SH-SY5Y (cell line): ENCODE data around the gene HDDC3.

Source experiments
- GATA2 ChIP-seq: IDR thresholded peaks from 2 replicates; pipeline ENCODE4 v1.6.1; 2011; ENCODE audit warnings: mild to moderate bottlenecking, low read depth, low read length
- GATA3 ChIP-seq: IDR thresholded peaks from 2 replicates; pipeline ENCODE4 v1.6.1; 2011; ENCODE audit warnings: low read depth, mild to moderate bottlenecking, low read length, moderate library complexity

Gene HDDC3

DNA sequence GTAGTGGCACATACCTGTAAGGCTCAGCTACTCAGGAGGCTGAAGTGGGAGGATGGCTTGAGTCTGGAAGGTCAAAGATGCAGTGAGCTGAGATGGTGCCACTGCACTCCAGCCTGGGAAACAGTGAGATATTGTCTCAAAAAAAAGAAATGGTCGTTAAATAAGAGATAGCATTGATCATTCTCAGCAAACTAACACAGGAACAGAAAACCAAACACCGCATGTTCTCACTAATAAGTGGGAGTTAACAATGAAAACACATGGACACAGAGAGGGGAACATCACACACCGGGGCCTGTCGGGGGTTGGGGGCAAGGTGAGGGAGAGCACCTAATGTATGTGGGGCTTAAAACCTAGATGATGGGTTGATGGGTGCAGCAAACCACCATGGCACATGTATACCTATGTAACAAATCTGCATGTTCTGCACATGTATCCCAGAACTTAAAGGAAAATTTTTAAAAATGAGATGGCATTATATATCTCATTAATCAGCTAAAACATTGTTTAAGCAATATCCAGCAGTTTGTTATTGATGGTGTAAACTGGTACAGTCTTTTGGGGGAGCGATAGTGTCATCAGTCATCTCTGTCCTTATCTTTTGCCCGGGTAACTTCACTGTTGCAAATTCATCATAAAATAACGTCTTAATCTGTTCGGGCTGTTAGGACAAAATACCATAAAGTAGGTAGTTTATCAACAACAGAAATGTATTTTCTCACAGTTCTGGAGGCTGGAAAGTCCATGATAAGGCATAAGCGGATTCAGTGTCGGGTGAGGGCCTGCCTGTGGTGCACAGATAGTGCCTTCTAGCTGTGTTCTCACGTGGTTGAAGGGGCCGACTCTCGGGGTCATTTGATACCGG is 30.9 kb downstream of the HDDC3 start:
- TF ChIP-seq GATA3 (no peak), GATA2 (no peak)

- TF ChIP-seq GATA3 (no peak; the same call in 1 of the 2 replicates), GATA2 (peak; percentile 88)
These were observed 36.7 kb downstream of the HDDC3 start for GRCh38 chr15:90895571-90896117.

DNA sequence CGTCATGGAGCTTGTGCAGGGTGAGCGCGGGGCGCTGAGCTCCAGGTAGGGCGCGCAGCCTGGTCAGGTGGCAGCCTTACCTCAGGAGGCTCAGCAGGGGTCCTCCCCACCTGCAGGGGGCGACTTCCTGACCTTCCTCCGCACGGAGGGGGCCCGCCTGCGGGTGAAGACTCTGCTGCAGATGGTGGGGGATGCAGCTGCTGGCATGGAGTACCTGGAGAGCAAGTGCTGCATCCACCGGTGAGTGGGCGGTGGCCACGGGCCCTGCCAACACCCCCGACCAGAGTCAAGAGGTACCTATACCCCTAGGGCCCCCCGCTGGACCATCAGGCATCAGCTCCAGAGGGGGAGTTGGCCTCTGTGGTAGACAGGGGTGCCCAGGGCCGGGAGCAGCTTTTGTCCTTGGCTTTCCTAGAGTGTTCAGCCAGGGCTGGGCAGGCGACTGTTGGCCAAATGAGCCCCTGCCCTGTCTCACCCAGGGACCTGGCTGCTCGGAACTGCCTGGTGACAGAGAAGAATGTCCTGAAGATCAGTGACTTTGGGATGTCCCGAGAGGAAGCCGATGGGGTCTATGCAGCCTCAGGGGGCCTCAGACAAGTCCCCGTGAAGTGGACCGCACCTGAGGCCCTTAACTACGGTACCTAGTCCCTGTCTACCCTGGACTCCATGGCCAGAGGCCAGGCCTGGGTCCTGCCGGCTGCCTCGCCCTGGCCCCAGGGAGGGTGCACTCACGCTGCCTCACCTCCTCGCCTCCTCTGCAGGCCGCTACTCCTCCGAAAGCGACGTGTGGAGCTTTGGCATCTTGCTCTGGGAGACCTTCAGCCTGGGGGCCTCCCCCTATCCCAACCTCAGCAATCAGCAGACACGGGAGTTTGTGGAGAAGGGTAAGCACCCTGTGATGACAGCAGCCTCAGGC is 38.9 kb downstream of the HDDC3 start:
- no peak for TF ChIP-seq GATA2
- no peak for TF ChIP-seq GATA3

GRCh38 chr15:90892498-90893174 is 39.7 kb downstream of the HDDC3 start:
- TF ChIP-seq GATA2, result no peak
- no peak for TF ChIP-seq GATA3

GRCh38 chr15:90892023-90892422 is 40.3 kb downstream of the HDDC3 start:
- TF ChIP-seq GATA2 (no peak), GATA3 (no peak)

- TF ChIP-seq GATA3, result no peak
- no peak for TF ChIP-seq GATA2
These were observed 40.9 kb downstream of the HDDC3 start for GRCh38 chr15:90891346-90891949.

DNA sequence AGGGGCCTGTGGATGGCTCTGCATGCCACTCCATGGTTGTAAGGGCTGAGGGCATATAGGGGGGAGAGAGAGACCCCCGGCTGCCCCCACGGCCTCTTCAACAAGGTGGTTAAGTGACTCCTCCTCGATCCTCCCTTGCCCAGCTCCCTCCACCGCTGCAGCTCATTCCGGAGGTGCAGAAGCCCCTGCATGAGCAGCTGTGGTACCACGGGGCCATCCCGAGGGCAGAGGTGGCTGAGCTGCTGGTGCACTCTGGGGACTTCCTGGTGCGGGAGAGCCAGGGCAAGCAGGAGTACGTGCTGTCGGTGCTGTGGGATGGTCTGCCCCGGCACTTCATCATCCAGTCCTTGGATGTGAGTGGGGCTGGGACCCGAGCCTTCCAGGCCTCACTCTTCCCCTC is 41.5 kb downstream of the HDDC3 start:
- TF ChIP-seq GATA3, result no peak
- no peak for TF ChIP-seq GATA2

DNA sequence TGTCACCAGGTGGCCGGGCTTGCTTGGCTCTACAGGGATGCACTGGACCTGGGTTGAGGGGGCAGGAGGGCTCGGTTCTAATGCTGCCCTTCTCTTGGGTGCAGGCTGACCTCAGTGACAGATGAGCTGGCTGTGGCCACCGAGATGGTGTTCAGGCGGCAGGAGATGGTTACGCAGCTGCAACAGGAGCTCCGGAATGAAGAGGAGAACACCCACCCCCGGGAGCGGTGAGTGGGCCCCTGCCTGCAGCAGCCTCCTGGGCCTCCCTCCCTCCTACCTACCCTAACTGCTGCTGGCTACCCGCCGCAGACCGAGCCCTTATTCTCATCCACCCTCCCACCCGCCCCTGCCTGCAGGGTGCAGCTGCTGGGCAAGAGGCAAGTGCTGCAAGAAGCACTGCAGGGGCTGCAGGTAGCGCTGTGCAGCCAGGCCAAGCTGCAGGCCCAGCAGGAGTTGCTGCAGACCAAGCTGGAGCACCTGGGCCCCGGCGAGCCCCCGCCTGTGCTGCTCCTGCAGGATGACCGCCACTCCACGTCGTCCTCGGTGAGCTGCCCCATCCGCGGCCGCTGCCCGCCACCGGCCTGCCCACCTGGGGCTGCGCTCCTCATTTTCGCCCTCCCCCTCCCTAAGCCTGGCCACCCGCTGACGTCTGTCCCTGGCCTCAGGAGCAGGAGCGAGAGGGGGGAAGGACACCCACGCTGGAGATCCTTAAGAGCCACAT is 42.5 kb downstream of the HDDC3 start:
- TF ChIP-seq GATA3 (no peak), GATA2 (no peak)

GRCh38 chr15:90889313-90889730 is 43.0 kb downstream of the HDDC3 start:
- TF ChIP-seq GATA2 (no peak), GATA3 (no peak)

- no peak for TF ChIP-seq GATA2
- TF ChIP-seq GATA3, result no peak
These were observed 45.3 kb downstream of the HDDC3 start for GRCh38 chr15:90887037-90887481.

GRCh38 chr15:90886291-90886614 is 46.1 kb downstream of the HDDC3 start:
- no peak for TF ChIP-seq GATA2
- TF ChIP-seq GATA3, result no peak

DNA sequence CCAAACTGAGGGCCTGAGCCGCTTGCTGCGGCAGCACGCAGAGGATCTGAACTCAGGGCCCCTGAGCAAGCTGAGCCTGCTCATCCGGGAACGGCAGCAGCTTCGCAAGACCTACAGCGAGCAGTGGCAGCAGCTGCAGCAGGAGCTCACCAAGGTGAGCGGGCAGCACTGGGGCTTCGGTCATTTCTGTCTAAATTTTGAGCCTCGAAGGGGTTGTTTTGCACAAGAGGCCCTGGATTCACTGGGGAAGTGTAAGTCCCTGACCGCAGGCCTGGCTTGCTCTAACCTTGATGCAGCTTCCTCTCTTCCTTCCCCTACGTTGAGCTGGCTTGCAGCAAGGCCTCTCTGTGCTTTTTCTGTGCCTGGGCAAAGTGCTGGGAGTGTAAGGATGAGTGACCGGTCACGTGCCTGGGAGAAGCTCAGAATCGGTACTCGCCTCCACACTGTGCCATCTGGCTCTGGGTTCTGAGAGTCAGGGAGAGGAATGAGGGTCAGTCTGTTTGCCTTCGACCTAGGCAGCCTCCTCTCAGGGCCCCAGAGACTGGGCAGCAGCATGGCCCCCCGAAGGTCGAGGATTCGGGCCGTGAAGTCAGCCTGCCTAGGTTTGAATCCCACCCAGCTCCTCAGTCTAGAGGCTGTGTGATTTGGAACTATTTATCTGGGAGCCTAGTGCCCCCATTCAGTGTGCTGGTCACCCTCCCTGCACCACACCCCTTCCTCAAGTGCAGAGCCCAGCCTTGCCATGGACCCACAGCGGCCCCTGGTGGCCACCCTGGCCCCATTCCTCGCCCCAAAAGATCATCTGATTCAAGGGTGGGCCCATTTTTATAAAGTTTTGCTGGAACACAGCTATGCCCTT is 46.7 kb downstream of the HDDC3 start:
- TF ChIP-seq GATA2, result no peak; the same call in 1 of the 2 replicates
- no peak for TF ChIP-seq GATA3
